CD4-positive, alpha-beta memory T cell (primary cell): Measurements from ENCODE around the gene APOL3. TPM values are rescaled to one million over a fixed set of nuclear protein-coding genes. Genes with fewer than 3 reads are reported as not detected.
"Not testable (repeated sequence)": the region's sequence is repeated elsewhere in the genome, so short reads cannot be mapped to it uniquely, and the experiment has no call there.

ENCODE experiments used
- CTCF ChIA-PET: fragments of 350-600 bp; sonication (Branson Sonifier 250); formaldehyde crosslinking; loops from one replicate; lab custom pipeline; 2021; ENCODE audit warnings: inconsistent platforms; ENCODE audit not compliant: partially characterized antibody; lab: Charles Lee
- POLR2A ChIA-PET: fragments of 350-600 bp; sonication (Branson Sonifier 250); formaldehyde crosslinking; loops from one replicate; lab custom pipeline; 2021; ENCODE audit not compliant: partially characterized antibody; lab: Charles Lee
- DNase-seq, 5 donors: peaks; one replicate each; pipeline versions ENCODE4 v3.0.0 to v3.0.0-alpha.2; 2020 to 2022; ENCODE audit warnings: mixed read lengths in 1 of 5
- H3K27ac ChIP-seq: one replicate; pipeline ENCODE4 v1.7.0; 2013; ENCODE audit warnings: low read depth, low read length
- H3K27me3 ChIP-seq: 2 replicates; pipeline ENCODE4 v1.7.0; 2013; ENCODE audit warnings: mild to moderate bottlenecking, low read length, moderate library complexity; ENCODE audit not compliant: insufficient read depth
- H3K36me3 ChIP-seq: 2 replicates; pipeline ENCODE4 v1.7.0; 2013; ENCODE audit warnings: mild to moderate bottlenecking, low read length, moderate library complexity; ENCODE audit not compliant: insufficient read depth
- H3K4me1 ChIP-seq: 2 replicates; pipeline ENCODE4 v1.7.0; 2013; ENCODE audit warnings: mild to moderate bottlenecking, low read length, moderate library complexity; ENCODE audit not compliant: insufficient read depth
- H3K4me3 ChIP-seq, 2 donors: one replicate each; pipeline ENCODE4 v1.7.0; 2013; ENCODE audit warnings: low read length in 2 of 2, mild to moderate bottlenecking in 1 of 2
- H3K9me3 ChIP-seq, 2 donors: one replicate each; pipeline ENCODE4 v1.7.0; 2013; ENCODE audit warnings: low read length in 2 of 2, control low read depth in 1 of 2; ENCODE audit not compliant: control insufficient read depth in 1 of 2
- H3K27ac Mint-ChIP-seq, 7 donors: one replicate each; pipeline ENCODE4 v1.8.0; 2020 to 2021; ENCODE audit warnings: mixed read lengths in 7 of 7, mild to moderate bottlenecking in 6 of 7, inconsistent platforms in 3 of 7, moderate library complexity in 3 of 7
- H3K27me3 Mint-ChIP-seq, 2 donors: one replicate each; pipeline ENCODE4 v1.8.0; 2020 to 2021; ENCODE audit warnings: mixed read lengths in 2 of 2
- H3K36me3 Mint-ChIP-seq, 2 donors: one replicate each; pipeline ENCODE4 v1.8.0; 2020 to 2021; ENCODE audit warnings: mixed read lengths in 2 of 2, inconsistent platforms in 1 of 2, mild to moderate bottlenecking in 1 of 2
- H3K4me1 Mint-ChIP-seq, 4 donors: one replicate each; pipeline ENCODE4 v1.8.0; 2020 to 2021; ENCODE audit warnings: mixed read lengths in 4 of 4, mild to moderate bottlenecking in 1 of 4
- H3K4me3 Mint-ChIP-seq, 8 donors: one replicate each; pipeline ENCODE4 v1.8.0; 2020 to 2021; ENCODE audit warnings: mixed read lengths in 8 of 8, mild to moderate bottlenecking in 7 of 8, moderate library complexity in 6 of 8, inconsistent platforms in 3 of 8
- H3K9me3 Mint-ChIP-seq, 8 donors: one replicate each; pipeline ENCODE4 v1.8.0; 2020 to 2021; ENCODE audit warnings: mixed read lengths in 8 of 8, mild to moderate bottlenecking in 5 of 8, inconsistent platforms in 3 of 8, moderate library complexity in 1 of 8
- intact Hi-C: fragments of 100-400 bp; cut with micrococcal nuclease; formaldehyde crosslinking; loops from one replicate; pipeline ENCODE4 v1.15.1; 2023
- polyA plus RNA-seq, 2 donors: library from polyadenylated mRNA; unstranded; fragments of 300-500 nt; fragmentation: Illumina TruSeq; gene quantifications; one replicate each; pipeline ENCODE4 v1.2.3, GENCODE V29; 2021
- total RNA-seq, 2 experiments: library from RNA; stranded (reverse); gene quantifications; one replicate each; pipeline ENCODE4 v1.2.3, GENCODE V29; 2021

APOL3 gene
- total and polyA plus RNA-seq, 4 experiments from 2014 or later = 47.4 to 229 (median 161) TPM

GRCh38 chr22:36141481-36141880 lies 19.1 kb downstream of the APOL3 start:
- H3K4me3 Mint-ChIP-seq = no peak overlapping the region
- intact Hi-C loops = no loop called here
- Histone ChIP-seq H3K9me3 (no peaks in the 10 kb centered on the region), H3K4me1 (no peaks in the 10 kb centered on the region), H3K4me3 (no peak overlapping the region), H3K27me3 (no peaks in the 10 kb centered on the region), H3K36me3 (peaks cover 51% of the 10 kb centered on the region), H3K27ac (no peak overlapping the region)
- no peaks in the 10 kb centered on the region for H3K27me3 Mint-ChIP-seq
- peaks cover 13 to 53% (median 27%) of the 10 kb centered on the region in 4 donors for H3K4me1 Mint-ChIP-seq
- ChIA-PET CTCF (interaction anchor here (0.8 to 5.1 kb wide), 6 partner anchors 9 to 38 kb away, joined by 3 to 63 read pairs (median 6); no protein-coding TSS in a partner anchor), POLR2A (interaction anchor here (0.7 to 1.5 kb wide), 5 partner anchors 10 to 39 kb away, joined by 3 to 5 read pairs (median 4); partner anchors contain the start of gene APOL3)
- DNase-seq = no peak
- H3K27ac Mint-ChIP-seq = peak overlapping the region in 2 of 7 donors; percentile 13 to 74
- no peaks in the 10 kb centered on the region for H3K9me3 Mint-ChIP-seq
- H3K36me3 Mint-ChIP-seq = peaks cover 60 to 65% of the 10 kb centered on the region in 2 donors

- Mint-ChIP-seq H3K36me3 (peaks cover 36 to 42% of the 10 kb centered on the region in 2 donors), H3K4me1 (peaks cover 10 to 41% (median 22%) of the 10 kb centered on the region in 4 donors), H3K27ac (peak overlapping the region in 5 of 7 donors; percentile 2 to 82 (median 47))
- CTCF ChIA-PET, H3K4me1 ChIP-seq, H3K4me3 Mint-ChIP-seq, H3K27ac ChIP-seq, H3K9me3 ChIP-seq, H3K9me3 Mint-ChIP-seq, DNase-seq, H3K4me3 ChIP-seq, intact Hi-C loops, POLR2A ChIA-PET, H3K27me3 Mint-ChIP-seq, H3K27me3 ChIP-seq: not testable (repeated sequence)
- H3K36me3 ChIP-seq = peaks cover 36% of the 10 kb centered on the region
Observed at GRCh38 chr22:36138709-36139108, 21.8 kb downstream of the APOL3 start.

- peaks cover 20 to 28% of the 10 kb centered on the region in 2 donors for H3K36me3 Mint-ChIP-seq
- CTCF ChIA-PET = interaction anchor here (1.1 to 2.4 kb wide), 3 partner anchors 12 to 43 kb away, joined by 3 to 9 read pairs (median 5); no protein-coding TSS in a partner anchor
- peaks cover 8 to 37% (median 20%) of the 10 kb centered on the region in 4 donors for H3K4me1 Mint-ChIP-seq
Observed at GRCh38 chr22:36136988-36137387, 23.6 kb downstream of the APOL3 start.

DNA sequence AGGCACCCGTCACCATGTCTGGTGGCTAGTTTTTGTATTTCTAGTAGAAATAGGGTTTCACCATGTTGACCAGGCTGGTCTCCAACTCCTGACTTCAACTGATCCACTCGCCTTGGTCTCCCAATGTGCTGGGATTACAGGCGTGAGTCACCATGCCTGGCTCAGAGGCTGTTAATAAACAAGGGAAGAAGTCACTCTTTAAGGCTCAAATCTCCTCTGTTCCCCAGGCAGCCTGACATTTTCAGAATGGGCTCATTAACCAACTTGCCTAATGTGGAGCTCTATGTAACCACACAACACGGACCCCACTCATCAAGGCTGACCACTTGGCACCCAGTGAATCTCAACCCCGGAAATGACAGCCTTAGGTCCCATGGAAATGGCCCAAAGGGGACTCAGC lies 24.1 kb downstream of the APOL3 start:
- H3K4me3 Mint-ChIP-seq = no peak overlapping the region
- ChIA-PET CTCF (interaction anchor here (1.1 to 2.4 kb wide), 3 partner anchors 12 to 43 kb away, joined by 3 to 9 read pairs (median 5); no protein-coding TSS in a partner anchor), POLR2A (interaction anchor here (0.6 to 2.0 kb wide), 2 partner anchors 16 to 28 kb away, joined by 3 to 6 read pairs; no protein-coding TSS in a partner anchor)
- no peak for DNase-seq
- H3K27me3 Mint-ChIP-seq = no peaks in the 10 kb centered on the region
- Histone ChIP-seq H3K36me3 (peaks cover 16% of the 10 kb centered on the region), H3K4me1 (peaks cover 11% of the 10 kb centered on the region), H3K27me3 (no peaks in the 10 kb centered on the region), H3K9me3 (no peaks in the 10 kb centered on the region), H3K4me3 (no peak overlapping the region), H3K27ac (no peak overlapping the region)
- H3K27ac Mint-ChIP-seq = peak overlapping the region in 3 of 7 donors; percentile 7 to 66 (median 10)
- intact Hi-C loops = no loop called here
- no peaks in the 10 kb centered on the region for H3K9me3 Mint-ChIP-seq
- H3K36me3 Mint-ChIP-seq = peaks cover 15 to 23% of the 10 kb centered on the region in 2 donors
- H3K4me1 Mint-ChIP-seq = peaks cover 8 to 37% (median 19%) of the 10 kb centered on the region in 4 donors

More at GRCh38 chr22:36136988-36137387, 23.6 kb downstream of the APOL3 start:
- DNase-seq = no peak
- Histone ChIP-seq H3K9me3 (no peaks in the 10 kb centered on the region), H3K27me3 (no peaks in the 10 kb centered on the region), H3K36me3 (peaks cover 21% of the 10 kb centered on the region), H3K27ac (no peak overlapping the region), H3K4me3 (no peak overlapping the region), H3K4me1 (peaks cover 11% of the 10 kb centered on the region)
- intact Hi-C loops = no loop called here
- Mint-ChIP-seq H3K27me3 (no peaks in the 10 kb centered on the region), H3K4me3 (no peak overlapping the region), H3K27ac (peak overlapping the region in 2 of 7 donors; percentile 45 to 90), H3K9me3 (no peaks in the 10 kb centered on the region)
- POLR2A ChIA-PET = interaction anchor here (0.6 to 2.0 kb wide), 3 partner anchors 16 to 28 kb away, joined by 3 to 6 read pairs (median 3); partner anchors contain the start of gene APOL3

GRCh38 chr22:36135306-36135980 lies 25.1 kb downstream of the APOL3 start:
- no peak overlapping the region for H3K4me3 ChIP-seq
- no peaks in the 10 kb centered on the region for H3K27me3 ChIP-seq
- no peaks in the 10 kb centered on the region for H3K9me3 Mint-ChIP-seq
- intact Hi-C loops = no loop called here
- ChIA-PET POLR2A (interaction anchor here (0.6 to 2.0 kb wide), 2 partner anchors 17 to 123 kb away, joined by 4 to 6 read pairs; no protein-coding TSS in a partner anchor), CTCF (interaction anchor here (1.9 to 3.0 kb wide), 3 partner anchors 11 to 70 kb away, joined by 5 to 10 read pairs (median 9); no protein-coding TSS in a partner anchor)
- H3K27ac ChIP-seq = no peak overlapping the region
- peaks cover 6% of the 10 kb centered on the region for H3K36me3 ChIP-seq
- H3K36me3 Mint-ChIP-seq = peaks cover 9 to 12% of the 10 kb centered on the region in 2 donors
- peak overlapping the region in 3 of 7 donors; percentile 17 to 36 (median 30) for H3K27ac Mint-ChIP-seq
- no peaks in the 10 kb centered on the region for H3K27me3 Mint-ChIP-seq
- H3K4me1 ChIP-seq = peaks cover 11% of the 10 kb centered on the region
- DNase-seq = no peak
- no peaks in the 10 kb centered on the region for H3K9me3 ChIP-seq
- no peak overlapping the region for H3K4me3 Mint-ChIP-seq
- peaks cover 8 to 32% (median 19%) of the 10 kb centered on the region in 4 donors for H3K4me1 Mint-ChIP-seq

- H3K4me3 ChIP-seq = no peak overlapping the region
- Mint-ChIP-seq H3K27me3 (no peaks in the 10 kb centered on the region), H3K9me3 (no peaks in the 10 kb centered on the region), H3K4me3 (no peak overlapping the region), H3K36me3 (peaks cover 5 to 8% of the 10 kb centered on the region in 2 donors), H3K4me1 (peaks cover 8 to 28% (median 18%) of the 10 kb centered on the region in 4 donors), H3K27ac (peak overlapping the region in 2 of 7 donors; percentile 12 to 30)
- intact Hi-C loops = no loop called here
- no peaks in the 10 kb centered on the region for H3K9me3 ChIP-seq
- POLR2A ChIA-PET = no interaction called here
- H3K4me1 ChIP-seq = peaks cover 11% of the 10 kb centered on the region
- H3K36me3 ChIP-seq = no peaks in the 10 kb centered on the region
- H3K27ac ChIP-seq = no peak overlapping the region
- no peaks in the 10 kb centered on the region for H3K27me3 ChIP-seq
- DNase-seq = no peak
- CTCF ChIA-PET = interaction anchor here (0.7 to 3.0 kb wide), 4 partner anchors 8 to 69 kb away, joined by 3 to 10 read pairs (median 6); no protein-coding TSS in a partner anchor
Observed at GRCh38 chr22:36134182-36134581, 26.4 kb downstream of the APOL3 start.

DNA sequence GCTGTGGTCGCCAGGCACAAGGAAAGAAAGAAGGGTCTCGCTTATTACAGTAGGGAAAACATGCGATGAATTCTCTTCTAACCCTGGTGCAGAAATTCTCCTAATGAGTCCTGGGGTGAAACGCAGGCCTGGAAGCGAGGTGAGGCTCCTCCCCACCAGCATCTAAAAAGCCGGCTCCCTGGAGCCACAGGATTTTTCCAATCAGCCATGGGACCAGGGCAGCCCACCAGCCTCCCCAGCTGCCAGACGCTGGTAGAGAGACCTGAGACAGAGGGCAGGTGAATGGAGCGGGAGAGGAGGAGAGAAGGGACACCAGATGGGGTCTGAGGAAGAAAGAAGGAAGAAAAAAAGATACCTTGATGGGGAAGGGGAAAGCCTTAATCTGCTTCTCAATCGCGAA lies 28.6 kb downstream of the APOL3 start:
- H3K27me3 Mint-ChIP-seq = no peaks in the 10 kb centered on the region
- intact Hi-C loops = no loop called here
- Histone ChIP-seq H3K4me1 (peaks cover 11% of the 10 kb centered on the region), H3K27me3 (no peaks in the 10 kb centered on the region), H3K36me3 (no peaks in the 10 kb centered on the region), H3K4me3 (no peak overlapping the region), H3K27ac (no peak overlapping the region), H3K9me3 (no peaks in the 10 kb centered on the region)
- H3K4me1 Mint-ChIP-seq = peaks cover 3 to 17% (median 15%) of the 10 kb centered on the region in 4 donors
- CTCF ChIA-PET = interaction anchor here (1.8 to 2.2 kb wide), 3 partner anchors 8 to 46 kb away, joined by 5 to 9 read pairs (median 6); no protein-coding TSS in a partner anchor
- no peaks in the 10 kb centered on the region for H3K9me3 Mint-ChIP-seq
- H3K4me3 Mint-ChIP-seq = no peak overlapping the region
- peaks cover 0 to 2% of the 10 kb centered on the region in 2 donors for H3K36me3 Mint-ChIP-seq
- no peak for DNase-seq
- no peak overlapping the region for H3K27ac Mint-ChIP-seq
- POLR2A ChIA-PET = interaction anchor here (1.1 kb wide), 1 partner anchor 48 kb away, joined by 3 read pairs; no protein-coding TSS in a partner anchor
